ENCODE data around the gene HS3ST3A1. TPM values are rescaled to one million over a fixed set of nuclear protein-coding genes. Genes with fewer than 3 reads are reported as not detected.

HS3ST3A1 gene
- total and polyA plus RNA-seq, 4 donors, result 0.40 to 6.5 (median 2.5) TPM

- WGBS, result 64% methylated on average over 7 of the region's 7 CpGs
- DNase-seq (ENCODE audit: low spot score), result no peak
Measured at GRCh38 chr17:13491916-13492736, 109.6 kb downstream of the HS3ST3A1 start.

GRCh38 chr17:13491491-13491890, 110.2 kb downstream of the HS3ST3A1 start:
- TF ChIP-seq FOXA2 (IDR thresholded peaks at IDR 0.05), result no peak
- TF ChIP-seq SP1 (IDR thresholded peaks at IDR 0.05), result no peak
- no peak for TF ChIP-seq FOXA1 (IDR thresholded peaks at IDR 0.05)
- no peak for TF ChIP-seq MAX (IDR thresholded peaks at IDR 0.05)
- TF ChIP-seq JUND (IDR thresholded peaks at IDR 0.05), result no peak
- TF ChIP-seq ATF3 (IDR thresholded peaks at IDR 0.05), result no peak
- no peak for TF ChIP-seq YY1 (IDR thresholded peaks at IDR 0.05)
- no peak for TF ChIP-seq NR2F2 (IDR thresholded peaks at IDR 0.05)
- no peak for TF ChIP-seq HNF4G (IDR thresholded peaks at IDR 0.05)
- TF ChIP-seq GABPA (IDR thresholded peaks at IDR 0.05 in 1 of 2, conservative IDR thresholded peaks at IDR 0.05 in 1 of 2), result no peak
- no peak for TF ChIP-seq HNF4A (conservative IDR thresholded peaks at IDR 0.05)
- TF ChIP-seq EGR1 (IDR thresholded peaks at IDR 0.05; ENCODE audit: low read depth in 2 of 2), result no peak
- no peak for TF ChIP-seq RXRA (IDR thresholded peaks at IDR 0.05)
- no peak for TF ChIP-seq ZBTB33 (IDR thresholded peaks at IDR 0.05)
- no peak for TF ChIP-seq REST (IDR thresholded peaks at IDR 0.05)
- TF ChIP-seq RAD21 (IDR thresholded peaks at IDR 0.05), result no peak
- TF ChIP-seq TAF1 (conservative IDR thresholded peaks at IDR 0.05), result no peak
- TF ChIP-seq CTCF (IDR thresholded peaks at IDR 0.05; ENCODE audit: low read depth, low read length, missing input control), result no peak
- H3K9ac ChIP-seq (ENCODE audit: low read depth in 1 of 2, low read length in 2 of 2), result no peak overlapping the region
- no peaks in the 10 kb centered on the region for H3K9me3 ChIP-seq (ENCODE audit: control insufficient read depth in 4 of 4, low read length in 3 of 4)
- H3K4me3 ChIP-seq (ENCODE audit: low read depth in 1 of 3, low read length in 3 of 3), result no peak overlapping the region
- no peaks in the 10 kb centered on the region for H3K4me1 ChIP-seq (ENCODE audit: control insufficient read depth in 4 of 4, insufficient read depth in 4 of 4, low read length in 3 of 4)
- no peak for DNase-seq (ENCODE audit: low spot score)
- 86% methylated on average over 1 of the region's 1 CpG for WGBS
- H3K27ac ChIP-seq (ENCODE audit: low read depth in 1 of 2, low read length in 2 of 2), result no peak overlapping the region
- no peaks in the 10 kb centered on the region for H3K36me3 ChIP-seq (ENCODE audit: control insufficient read depth in 4 of 4, insufficient read depth in 3 of 4, low read depth in 1 of 4, low read length in 3 of 4)
- no peaks in the 10 kb centered on the region for H3K27me3 ChIP-seq (ENCODE audit: control insufficient read depth in 4 of 4, insufficient read depth in 4 of 4, low read length in 3 of 4)

More at GRCh38 chr17:13491916-13492736, 109.6 kb downstream of the HS3ST3A1 start:
- H3K4me3 ChIP-seq (ENCODE audit: low read depth in 1 of 3, low read length in 3 of 3), result no peak overlapping the region
- H3K4me1 ChIP-seq (ENCODE audit: control insufficient read depth in 4 of 4, insufficient read depth in 4 of 4, low read length in 3 of 4), result no peaks in the 10 kb centered on the region
- H3K9me3 ChIP-seq (ENCODE audit: control insufficient read depth in 4 of 4, low read length in 3 of 4), result no peaks in the 10 kb centered on the region
- H3K27me3 ChIP-seq (ENCODE audit: control insufficient read depth in 4 of 4, insufficient read depth in 4 of 4, low read length in 3 of 4), result no peaks in the 10 kb centered on the region
- H3K36me3 ChIP-seq (ENCODE audit: control insufficient read depth in 4 of 4, insufficient read depth in 3 of 4, low read depth in 1 of 4, low read length in 3 of 4), result no peaks in the 10 kb centered on the region
- TF ChIP-seq RAD21 (IDR thresholded peaks at IDR 0.05), result no peak
- H3K27ac ChIP-seq (ENCODE audit: low read depth in 1 of 2, low read length in 2 of 2), result no peak overlapping the region
- no peak overlapping the region for H3K9ac ChIP-seq (ENCODE audit: low read depth in 1 of 2, low read length in 2 of 2)
